ENCODE results near the gene EFNB1. TPM values are rescaled to one million over a fixed set of nuclear protein-coding genes. Genes with fewer than 3 reads are reported as not detected.

EFNB1 gene
- total RNA-seq, 2 experiments from 2014 or later = 1.8 to 1.9 TPM

- TF ChIP-seq EZH2phosphoT487 (IDR thresholded peaks at IDR 0.05; ENCODE audit: borderline replicate concordance, low read depth, low read length) (no peak), CTCF (conservative IDR thresholded peaks at IDR 0.05; ENCODE audit: low read length) (no peak)
- Histone ChIP-seq H4K20me1 (ENCODE audit: insufficient read depth, low read length) (no peaks in the 10 kb centered on the region), H3K4me2 (ENCODE audit: low read length) (no peak overlapping the region), H3K9me3 (ENCODE audit: low read length) (no peaks in the 10 kb centered on the region), H3K36me3 (ENCODE audit: insufficient read depth, low read length) (no peaks in the 10 kb centered on the region), H2AFZ (ENCODE audit: low read length) (no peak overlapping the region), H3K4me3 (ENCODE audit: low read depth, low read length, poor library complexity, severe bottlenecking) (no peak overlapping the region), H3K4me1 (ENCODE audit: insufficient read depth, low read length, poor library complexity, severe bottlenecking) (no peaks in the 10 kb centered on the region), H3K27ac (ENCODE audit: low read depth, low read length, poor library complexity, severe bottlenecking) (no peak overlapping the region), H3K9me2 (ENCODE audit: insufficient read depth, low read length) (no peaks in the 10 kb centered on the region), H3K79me2 (ENCODE audit: insufficient read depth, low read depth, low read length) (no peaks in the 10 kb centered on the region)
- no TSS peak for BruUV-seq (replicated peaks)
- ChIA-PET CTCF (ENCODE audit: unreplicated experiment) (no interaction called here), POLR2A (interaction anchor here (0.8 kb wide), 1 partner anchor 24 kb away, joined by 3 read pairs; no protein-coding TSS in a partner anchor)
- intact Hi-C loops (cut with micrococcal nuclease; ENCODE audit: unreplicated experiment) = no loop called here
- no peak for DNase-seq (ENCODE audit: low spot score)
Observed at GRCh38 chrX:68870357-68870756, 41.5 kb downstream of the EFNB1 start.

DNA sequence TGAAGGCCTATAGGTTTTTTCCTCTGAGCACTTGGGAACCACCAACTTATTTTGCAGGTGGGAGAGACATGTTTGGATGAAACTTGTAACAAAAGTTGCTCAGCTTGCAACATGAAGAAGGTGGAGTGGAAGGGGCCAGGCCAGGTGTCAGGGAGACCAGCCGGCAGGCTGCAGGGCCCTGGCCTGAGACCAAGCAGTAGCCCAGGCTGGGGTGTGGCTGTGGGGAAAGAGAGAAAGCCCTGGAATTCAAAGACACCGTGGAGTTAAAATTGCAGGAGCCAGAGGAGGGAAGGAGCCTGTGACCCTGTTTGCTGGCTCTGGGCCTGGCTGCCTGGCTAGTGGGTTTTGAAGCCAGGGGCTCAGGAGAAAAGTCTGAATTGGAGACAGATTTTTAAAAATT is 43.4 kb downstream of the EFNB1 start:
- H2AFZ ChIP-seq (ENCODE audit: low read length) = no peak overlapping the region
- H3K9me2 ChIP-seq (ENCODE audit: insufficient read depth, low read length) = no peaks in the 10 kb centered on the region
- H3K4me3 ChIP-seq (ENCODE audit: low read depth, low read length, poor library complexity, severe bottlenecking) = no peak overlapping the region
- BruUV-seq (replicated peaks) = no TSS peak
- no peak for DNase-seq (ENCODE audit: low spot score)
- H3K27ac ChIP-seq (ENCODE audit: low read depth, low read length, poor library complexity, severe bottlenecking) = no peak overlapping the region
- H3K4me2 ChIP-seq (ENCODE audit: low read length) = no peak overlapping the region
- TF ChIP-seq EZH2phosphoT487 (IDR thresholded peaks at IDR 0.05; ENCODE audit: borderline replicate concordance, low read depth, low read length) (no peak), CTCF (conservative IDR thresholded peaks at IDR 0.05; ENCODE audit: low read length) (no peak)
- no peaks in the 10 kb centered on the region for H4K20me1 ChIP-seq (ENCODE audit: insufficient read depth, low read length)
- ChIA-PET POLR2A (no interaction called here), CTCF (ENCODE audit: unreplicated experiment) (no interaction called here)
- no peaks in the 10 kb centered on the region for H3K9me3 ChIP-seq (ENCODE audit: low read length)
- H3K4me1 ChIP-seq (ENCODE audit: insufficient read depth, low read length, poor library complexity, severe bottlenecking) = no peaks in the 10 kb centered on the region
- intact Hi-C loops (cut with micrococcal nuclease; ENCODE audit: unreplicated experiment) = no loop called here
- H3K36me3 ChIP-seq (ENCODE audit: insufficient read depth, low read length) = no peaks in the 10 kb centered on the region
- no peaks in the 10 kb centered on the region for H3K79me2 ChIP-seq (ENCODE audit: insufficient read depth, low read depth, low read length)

GRCh38 chrX:68874076-68874475 is 45.3 kb downstream of the EFNB1 start:
- no peak overlapping the region for H2AFZ ChIP-seq (ENCODE audit: low read length)
- H4K20me1 ChIP-seq (ENCODE audit: insufficient read depth, low read length) = no peaks in the 10 kb centered on the region
- no peak for DNase-seq (ENCODE audit: low spot score)
- no peak overlapping the region for H3K4me2 ChIP-seq (ENCODE audit: low read length)
- no peaks in the 10 kb centered on the region for H3K9me2 ChIP-seq (ENCODE audit: insufficient read depth, low read length)
- no peaks in the 10 kb centered on the region for H3K79me2 ChIP-seq (ENCODE audit: insufficient read depth, low read depth, low read length)
- POLR2A ChIA-PET = no interaction called here
- intact Hi-C loops (cut with micrococcal nuclease; ENCODE audit: unreplicated experiment) = no loop called here
- H3K4me3 ChIP-seq (ENCODE audit: low read depth, low read length, poor library complexity, severe bottlenecking) = no peak overlapping the region
- H3K4me1 ChIP-seq (ENCODE audit: insufficient read depth, low read length, poor library complexity, severe bottlenecking) = no peaks in the 10 kb centered on the region
- no peak overlapping the region for H3K27ac ChIP-seq (ENCODE audit: low read depth, low read length, poor library complexity, severe bottlenecking)
- no peak for TF ChIP-seq EZH2phosphoT487 (IDR thresholded peaks at IDR 0.05; ENCODE audit: borderline replicate concordance, low read depth, low read length)
- no peak for TF ChIP-seq CTCF (conservative IDR thresholded peaks at IDR 0.05; ENCODE audit: low read length)
- CTCF ChIA-PET (ENCODE audit: unreplicated experiment) = no interaction called here
- no TSS peak for BruUV-seq (replicated peaks)
- no peaks in the 10 kb centered on the region for H3K36me3 ChIP-seq (ENCODE audit: insufficient read depth, low read length)
- H3K9me3 ChIP-seq (ENCODE audit: low read length) = no peaks in the 10 kb centered on the region

Measured in OCI-LY7 (cell line).